OCI-LY7 (cell line): ENCODE data around the gene TMEM30B.

Source experiments
- EZH2phosphoT487 ChIP-seq: fragments of 200-600 bp; sonication (generic); IDR thresholded peaks from 2 replicates; pipeline ENCODE4 v1.6.1; 2018; ENCODE audit warnings: low read depth, borderline replicate concordance, mild to moderate bottlenecking, mixed run types, antibody characterized with exemption, low read length, moderate library complexity, mixed read lengths
- TF ChIP-seq, protein P1 (sequence below): fragments of 200-600 bp; sonication (generic); conservative IDR thresholded peaks from 2 replicates; pipeline ENCODE4 v1.5.1; 2014; ENCODE audit warnings: mild to moderate bottlenecking, antibody characterized with exemption, low read length, moderate library complexity, mixed read lengths

DNA sequence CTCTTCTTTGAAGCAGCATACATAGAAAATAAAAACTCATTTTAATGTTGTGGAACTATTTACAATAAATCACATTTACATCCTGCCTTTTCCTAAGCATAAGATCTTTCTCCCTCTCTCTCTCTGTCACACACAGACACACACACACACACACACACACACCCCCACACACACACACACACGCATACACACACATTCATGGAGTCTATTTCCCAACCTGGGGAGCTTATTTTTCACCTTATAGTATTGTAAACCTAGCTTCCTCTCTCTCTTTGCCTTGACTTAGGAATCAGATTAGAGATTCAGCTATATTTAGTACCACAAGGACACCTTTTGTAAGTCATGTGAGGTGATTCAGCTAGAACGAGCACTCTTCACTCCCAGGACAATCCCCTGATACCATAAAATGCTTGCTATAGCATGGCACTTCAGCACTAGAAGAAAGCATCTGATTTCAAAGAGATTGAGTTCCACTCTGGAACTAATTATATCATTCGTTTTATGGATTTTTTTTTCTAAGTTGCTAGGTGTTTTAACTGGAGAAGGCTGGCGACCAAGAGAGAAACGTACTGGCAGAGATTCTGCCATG is 23.6 kb downstream of the TMEM30B start:
- TF ChIP-seq, protein P1, sequence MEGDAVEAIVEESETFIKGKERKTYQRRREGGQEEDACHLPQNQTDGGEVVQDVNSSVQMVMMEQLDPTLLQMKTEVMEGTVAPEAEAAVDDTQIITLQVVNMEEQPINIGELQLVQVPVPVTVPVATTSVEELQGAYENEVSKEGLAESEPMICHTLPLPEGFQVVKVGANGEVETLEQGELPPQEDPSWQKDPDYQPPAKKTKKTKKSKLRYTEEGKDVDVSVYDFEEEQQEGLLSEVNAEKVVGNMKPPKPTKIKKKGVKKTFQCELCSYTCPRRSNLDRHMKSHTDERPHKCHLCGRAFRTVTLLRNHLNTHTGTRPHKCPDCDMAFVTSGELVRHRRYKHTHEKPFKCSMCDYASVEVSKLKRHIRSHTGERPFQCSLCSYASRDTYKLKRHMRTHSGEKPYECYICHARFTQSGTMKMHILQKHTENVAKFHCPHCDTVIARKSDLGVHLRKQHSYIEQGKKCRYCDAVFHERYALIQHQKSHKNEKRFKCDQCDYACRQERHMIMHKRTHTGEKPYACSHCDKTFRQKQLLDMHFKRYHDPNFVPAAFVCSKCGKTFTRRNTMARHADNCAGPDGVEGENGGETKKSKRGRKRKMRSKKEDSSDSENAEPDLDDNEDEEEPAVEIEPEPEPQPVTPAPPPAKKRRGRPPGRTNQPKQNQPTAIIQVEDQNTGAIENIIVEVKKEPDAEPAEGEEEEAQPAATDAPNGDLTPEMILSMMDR = no peak
- TF ChIP-seq EZH2phosphoT487 = no peak
